Pancreas (tissue), 8 donors: ENCODE data around the gene ATOSA. TPM values are rescaled to one million over a fixed set of nuclear protein-coding genes. Genes with fewer than 3 reads are reported as not detected.

ENCODE experiments used
- polyA plus RNA-seq, 2 donors: library from polyadenylated mRNA; stranded (reverse); fragments of 200-250 nt; gene quantifications; one replicate each; pipeline ENCODE4 v1.2.3, GENCODE V29; 2013
- total RNA-seq, 6 donors: library from RNA; stranded (reverse); fragmentation: NEBNext Ultra II Directional in 4 of 6; extraction: Animal tissue kit (Norgen Biotek cat#: 25700) in 4 of 6; gene quantifications; one replicate each; pipeline versions ENCODE4 v1.2.1 to v1.2.4, GENCODE V29; 2021 to 2023
- donor health status: healthy with polysubstance abuse.
- donor health status: DM: no; HTN: no; CAD: no; lungs with moderate emphysema.
- donor health status: DM: no; HTN: no; CAD: no.
- donor health status: Bipolar disorder and iron deficiency.
- donor health status: DM: yes; HTN: yes; CAD: no.
- donor health status: DM: no; HTN: no; CAD: no.
- donor health status: DM: no; HTN: no; CAD: no.
- donor health status: DM: yes; HTN: yes; CAD: no.

The ATOSA gene
- total and polyA plus RNA-seq, 8 donors = 24.6 to 48.9 (median 36.6) TPM

Other genes with a start within 250 kb of the ATOSA start
- gene MYO5A, start 150.5 kb downstream of the ATOSA start, total RNA-seq = 10 to 100 TPM in 3 of 6 donors, 1 to 10 TPM in 3; 7.2 to 11.9 (median 9.8) TPM
- gene MYO5A, start 150.5 kb downstream of the ATOSA start, polyA plus RNA-seq = 1 to 10 TPM; 2.4 to 3.1 TPM
- 10 to 100 TPM; 34.5 to 73.3 (median 46.2) TPM for gene ARPP19, start 110.4 kb downstream of the ATOSA start, total RNA-seq
- gene ARPP19, start 110.4 kb downstream of the ATOSA start, polyA plus RNA-seq = 10 to 100 TPM; 11.4 to 30.0 TPM
- 10 to 100 TPM; 30.4 to 56.2 (median 37.7) TPM for gene ONECUT1, start 110.9 kb upstream of the ATOSA start, total RNA-seq
- 10 to 100 TPM in 1 of 2 donors, 1 to 10 TPM in 1; 8.0 to 36.2 TPM for gene ONECUT1, start 110.9 kb upstream of the ATOSA start, polyA plus RNA-seq